ENCODE data around the gene ARHGEF37. TPM values are rescaled to one million over a fixed set of nuclear protein-coding genes. Genes with fewer than 3 reads are reported as not detected.

Gene ARHGEF37
- total RNA-seq, 1 donor from 2014 or later: 4.5 TPM

GRCh38 chr5:149654883-149655505 lies 73.7 kb downstream of the ARHGEF37 start:
- Mint-ChIP-seq H3K36me3 (ENCODE audit: low read depth, unreplicated experiment) (peaks cover 9% of the 10 kb centered on the region), H3K9me3 (ENCODE audit: unreplicated experiment) (no peaks in the 10 kb centered on the region), H3K27me3 (ENCODE audit: unreplicated experiment) (peaks cover 2% of the 10 kb centered on the region), H3K4me1 (ENCODE audit: unreplicated experiment) (peaks cover 32% of the 10 kb centered on the region), H3K27ac (ENCODE audit: unreplicated experiment) (no peak overlapping the region), H3K4me3 (ENCODE audit: unreplicated experiment) (no peak overlapping the region)
- TF ChIP-seq, protein P1, sequence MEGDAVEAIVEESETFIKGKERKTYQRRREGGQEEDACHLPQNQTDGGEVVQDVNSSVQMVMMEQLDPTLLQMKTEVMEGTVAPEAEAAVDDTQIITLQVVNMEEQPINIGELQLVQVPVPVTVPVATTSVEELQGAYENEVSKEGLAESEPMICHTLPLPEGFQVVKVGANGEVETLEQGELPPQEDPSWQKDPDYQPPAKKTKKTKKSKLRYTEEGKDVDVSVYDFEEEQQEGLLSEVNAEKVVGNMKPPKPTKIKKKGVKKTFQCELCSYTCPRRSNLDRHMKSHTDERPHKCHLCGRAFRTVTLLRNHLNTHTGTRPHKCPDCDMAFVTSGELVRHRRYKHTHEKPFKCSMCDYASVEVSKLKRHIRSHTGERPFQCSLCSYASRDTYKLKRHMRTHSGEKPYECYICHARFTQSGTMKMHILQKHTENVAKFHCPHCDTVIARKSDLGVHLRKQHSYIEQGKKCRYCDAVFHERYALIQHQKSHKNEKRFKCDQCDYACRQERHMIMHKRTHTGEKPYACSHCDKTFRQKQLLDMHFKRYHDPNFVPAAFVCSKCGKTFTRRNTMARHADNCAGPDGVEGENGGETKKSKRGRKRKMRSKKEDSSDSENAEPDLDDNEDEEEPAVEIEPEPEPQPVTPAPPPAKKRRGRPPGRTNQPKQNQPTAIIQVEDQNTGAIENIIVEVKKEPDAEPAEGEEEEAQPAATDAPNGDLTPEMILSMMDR (IDR thresholded peaks at IDR 0.05; ENCODE audit: unreplicated experiment): no peak
- DNase-seq (ENCODE audit: low spot score): no peak

GRCh38 chr5:149656576-149657182 lies 75.4 kb downstream of the ARHGEF37 start:
- H3K4me1 Mint-ChIP-seq (ENCODE audit: unreplicated experiment): peaks cover 32% of the 10 kb centered on the region
- no peak overlapping the region for H3K4me3 Mint-ChIP-seq (ENCODE audit: unreplicated experiment)
- H3K36me3 Mint-ChIP-seq (ENCODE audit: low read depth, unreplicated experiment): peaks cover 9% of the 10 kb centered on the region
- H3K27me3 Mint-ChIP-seq (ENCODE audit: unreplicated experiment): peaks cover 2% of the 10 kb centered on the region
- peak overlapping the region; percentile 55 for H3K27ac Mint-ChIP-seq (ENCODE audit: unreplicated experiment)
- TF ChIP-seq, protein P1 (IDR thresholded peaks at IDR 0.05; ENCODE audit: unreplicated experiment): peak; percentile 79
- DNase-seq (ENCODE audit: low spot score): peak; percentile 76
- no peaks in the 10 kb centered on the region for H3K9me3 Mint-ChIP-seq (ENCODE audit: unreplicated experiment)

DNA sequence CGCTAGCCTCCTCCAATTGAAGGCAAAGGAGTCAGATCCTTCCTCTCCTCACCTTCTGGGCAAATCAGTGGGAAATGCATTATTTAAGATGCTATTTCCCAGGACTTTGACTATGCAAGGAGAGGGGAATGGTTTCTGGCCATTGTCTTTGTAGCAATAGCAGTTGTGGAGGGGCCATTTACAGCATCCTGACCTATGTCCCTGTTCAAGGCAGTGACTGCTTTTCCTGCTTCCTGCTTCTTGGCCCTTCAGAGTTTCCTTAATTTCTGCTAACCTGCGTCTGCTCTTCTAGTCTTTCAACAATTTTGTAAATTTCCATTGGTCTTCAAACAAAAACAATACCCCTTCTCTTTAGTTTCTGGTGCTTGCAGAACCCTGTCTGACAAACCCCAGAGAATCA lies 76.0 kb downstream of the ARHGEF37 start:
- peaks cover 32% of the 10 kb centered on the region for H3K4me1 Mint-ChIP-seq (ENCODE audit: unreplicated experiment)
- H3K27me3 Mint-ChIP-seq (ENCODE audit: unreplicated experiment): peaks cover 2% of the 10 kb centered on the region
- peaks cover 9% of the 10 kb centered on the region for H3K36me3 Mint-ChIP-seq (ENCODE audit: low read depth, unreplicated experiment)
- no peak overlapping the region for H3K4me3 Mint-ChIP-seq (ENCODE audit: unreplicated experiment)
- H3K9me3 Mint-ChIP-seq (ENCODE audit: unreplicated experiment): no peaks in the 10 kb centered on the region
- DNase-seq (ENCODE audit: low spot score): no peak
- TF ChIP-seq, protein P1 (IDR thresholded peaks at IDR 0.05; ENCODE audit: unreplicated experiment): no peak
- H3K27ac Mint-ChIP-seq (ENCODE audit: unreplicated experiment): peak overlapping the region; percentile 55

GRCh38 chr5:149658299-149658698 lies 77.0 kb downstream of the ARHGEF37 start:
- Mint-ChIP-seq H3K27ac (ENCODE audit: unreplicated experiment) (no peak overlapping the region), H3K36me3 (ENCODE audit: low read depth, unreplicated experiment) (peaks cover 9% of the 10 kb centered on the region), H3K9me3 (ENCODE audit: unreplicated experiment) (no peaks in the 10 kb centered on the region), H3K27me3 (ENCODE audit: unreplicated experiment) (peaks cover 2% of the 10 kb centered on the region), H3K4me1 (ENCODE audit: unreplicated experiment) (peaks cover 32% of the 10 kb centered on the region), H3K4me3 (ENCODE audit: unreplicated experiment) (no peak overlapping the region)
- TF ChIP-seq, protein P1 (IDR thresholded peaks at IDR 0.05; ENCODE audit: unreplicated experiment): no peak
- no peak for DNase-seq (ENCODE audit: low spot score)

DNA sequence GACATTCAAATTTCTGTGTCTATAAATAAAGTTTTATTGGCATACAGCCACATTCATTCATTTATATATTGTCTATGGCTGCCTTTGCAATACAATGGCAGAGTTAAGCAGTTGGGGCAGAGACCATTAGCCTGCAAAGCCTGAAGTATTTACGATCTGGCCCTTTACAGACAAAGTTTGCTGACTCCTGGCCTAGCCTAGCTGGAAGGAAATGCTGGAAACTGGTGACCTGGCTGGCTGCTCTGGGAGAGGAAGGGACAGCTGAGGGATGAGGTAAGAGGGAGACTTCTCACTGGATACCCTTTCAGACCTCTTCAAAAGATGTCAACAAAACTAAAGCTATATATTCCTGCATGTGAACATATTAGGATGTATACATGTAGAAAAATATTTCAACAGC lies 82.8 kb downstream of the ARHGEF37 start:
- Mint-ChIP-seq H3K27me3 (ENCODE audit: unreplicated experiment) (peaks cover 4% of the 10 kb centered on the region), H3K27ac (ENCODE audit: unreplicated experiment) (no peak overlapping the region), H3K9me3 (ENCODE audit: unreplicated experiment) (no peaks in the 10 kb centered on the region), H3K36me3 (ENCODE audit: low read depth, unreplicated experiment) (no peaks in the 10 kb centered on the region), H3K4me3 (ENCODE audit: unreplicated experiment) (no peak overlapping the region), H3K4me1 (ENCODE audit: unreplicated experiment) (peaks cover 6% of the 10 kb centered on the region)
- TF ChIP-seq, protein P1 (IDR thresholded peaks at IDR 0.05; ENCODE audit: unreplicated experiment): no peak
- no peak for DNase-seq (ENCODE audit: low spot score)

Data from endothelial cell (in vitro differentiated cells).